Measurements from ENCODE around the gene HOXD10.

Gene HOXD10

DNA sequence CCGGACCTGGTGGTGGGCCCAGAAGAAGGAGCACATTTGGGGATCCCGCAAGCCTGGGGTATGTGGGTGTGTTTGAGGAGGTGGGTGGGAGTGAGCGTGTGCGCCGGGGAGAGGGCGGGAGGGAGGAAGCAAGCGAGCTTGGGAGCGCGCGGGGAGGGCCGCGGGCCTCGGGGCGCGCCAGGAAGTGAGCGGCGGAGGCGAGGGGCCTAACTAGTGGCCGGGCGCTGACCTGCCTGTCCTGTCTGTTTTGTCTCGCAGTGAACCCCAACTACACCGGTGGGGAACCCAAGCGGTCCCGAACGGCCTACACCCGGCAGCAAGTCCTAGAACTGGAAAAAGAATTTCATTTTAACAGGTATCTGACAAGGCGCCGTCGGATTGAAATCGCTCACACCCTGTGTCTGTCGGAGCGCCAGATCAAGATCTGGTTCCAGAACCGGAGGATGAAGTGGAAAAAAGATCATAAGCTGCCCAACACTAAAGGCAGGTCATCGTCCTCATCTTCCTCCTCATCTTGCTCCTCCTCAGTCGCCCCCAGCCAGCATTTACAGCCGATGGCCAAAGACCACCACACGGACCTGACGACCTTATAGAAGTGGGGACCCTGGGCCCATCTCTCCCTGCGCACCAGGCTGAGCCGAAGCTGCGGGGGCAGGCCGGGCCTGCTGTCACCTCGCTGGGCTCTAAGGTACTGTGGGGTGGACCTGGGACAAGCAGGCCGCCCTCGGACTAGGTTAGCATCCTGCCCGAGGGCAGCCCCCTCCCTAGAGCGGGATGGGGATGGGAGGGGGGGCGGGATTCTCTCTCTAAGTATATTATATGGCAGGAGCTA, 36.0 kb downstream of the HOXD10 start:
- Mint-ChIP-seq H3K36me3 (ENCODE audit: low read depth) (peaks cover 73% of the 10 kb centered on the region), H3K27ac (peak overlapping the region; percentile 99), H3K4me3 (peak overlapping the region; percentile 88), H3K9me3 (no peaks in the 10 kb centered on the region), H3K27me3 (ENCODE audit: low read depth, poor library complexity) (no peaks in the 10 kb centered on the region), H3K4me1 (peaks cover 76% of the 10 kb centered on the region)
- no peak for TF ChIP-seq CTCF (IDR thresholded peaks at IDR 0.05)
- no peak for DNase-seq

GRCh38 chr2:176154576-176155252, 38.1 kb downstream of the HOXD10 start:
- H3K4me3 Mint-ChIP-seq: peak overlapping the region; percentile 88
- H3K36me3 Mint-ChIP-seq (ENCODE audit: low read depth): peaks cover 51% of the 10 kb centered on the region
- no peaks in the 10 kb centered on the region for H3K9me3 Mint-ChIP-seq
- H3K27ac Mint-ChIP-seq: peak overlapping the region; percentile 99
- H3K27me3 Mint-ChIP-seq (ENCODE audit: low read depth, poor library complexity): no peaks in the 10 kb centered on the region
- peaks cover 84% of the 10 kb centered on the region for H3K4me1 Mint-ChIP-seq
- DNase-seq: no peak
- TF ChIP-seq CTCF (IDR thresholded peaks at IDR 0.05): no peak

- no peaks in the 10 kb centered on the region for H3K27me3 Mint-ChIP-seq (ENCODE audit: low read depth, poor library complexity)
Observed at GRCh38 chr2:176155356-176156044, 38.9 kb downstream of the HOXD10 start.

DNA sequence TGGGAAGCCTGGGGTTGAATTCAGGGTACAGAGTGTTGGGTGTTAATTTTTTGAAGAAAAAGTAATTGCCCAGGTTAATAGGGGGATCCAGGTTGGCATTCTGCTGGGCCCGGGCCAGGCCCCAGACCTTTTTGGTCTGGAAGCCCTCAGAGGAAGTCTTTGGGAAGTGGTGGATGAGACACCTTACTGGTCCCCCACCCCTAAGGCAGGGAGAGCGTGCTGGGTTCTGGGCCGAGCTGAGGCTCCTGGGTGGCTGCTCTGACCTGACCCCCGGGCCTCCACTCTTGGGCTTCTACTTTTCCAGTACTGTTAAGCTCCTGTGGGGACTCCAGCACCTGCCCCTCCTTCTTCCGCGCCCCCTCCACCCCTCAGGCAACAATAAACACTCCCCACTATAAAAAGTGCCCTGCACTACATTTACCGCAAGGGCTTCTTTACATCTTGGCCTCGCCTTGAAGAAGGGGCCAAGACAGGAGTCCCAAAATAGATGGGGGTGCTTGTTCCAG, 39.8 kb downstream of the HOXD10 start:
- H3K9me3 Mint-ChIP-seq: no peaks in the 10 kb centered on the region

More at GRCh38 chr2:176155356-176156044, 38.9 kb downstream of the HOXD10 start:
- DNase-seq: no peak
- Mint-ChIP-seq H3K9me3 (no peaks in the 10 kb centered on the region), H3K4me3 (peak overlapping the region; percentile 88), H3K27ac (peak overlapping the region; percentile 99), H3K36me3 (ENCODE audit: low read depth) (peaks cover 44% of the 10 kb centered on the region), H3K4me1 (peaks cover 81% of the 10 kb centered on the region)
- TF ChIP-seq CTCF (IDR thresholded peaks at IDR 0.05): no peak

More for the DNA sequence above, 39.8 kb downstream of the HOXD10 start:
- H3K4me1 Mint-ChIP-seq: peaks cover 82% of the 10 kb centered on the region
- H3K4me3 Mint-ChIP-seq: peak overlapping the region; percentile 88
- H3K27me3 Mint-ChIP-seq (ENCODE audit: low read depth, poor library complexity): no peaks in the 10 kb centered on the region
- H3K36me3 Mint-ChIP-seq (ENCODE audit: low read depth): peaks cover 36% of the 10 kb centered on the region
- no peak for DNase-seq
- H3K27ac Mint-ChIP-seq: peak overlapping the region; percentile 99
- no peak for TF ChIP-seq CTCF (IDR thresholded peaks at IDR 0.05)

Data from nephron progenitor cell (in vitro differentiated cells).